Panc1 (cell line): Measurements from ENCODE around the gene ITGAL.
"Not testable (repeated sequence)": the region's sequence is repeated elsewhere in the genome, so short reads cannot be mapped to it uniquely, and the experiment has no call there.

Experiments
- CTCF ChIP-seq: fragments of 450-650 bp; IDR thresholded peaks from 2 replicates; pipeline ENCODE4 v1.5.1; 2017; ENCODE audit warnings: mild to moderate bottlenecking
- POLR2AphosphoS5 ChIP-seq: IDR thresholded peaks from 2 replicates; pipeline ENCODE4 v1.6.1; 2012; ENCODE audit warnings: mild to moderate bottlenecking, low read depth, low read length, moderate library complexity
- REST ChIP-seq, 2 experiments: IDR thresholded peaks; 2 replicates each; pipeline ENCODE4 v1.6.1; 2011 to 2012; ENCODE audit warnings: low read depth in 2 of 2, control low read depth in 1 of 2, low read length in 1 of 2, mild to moderate bottlenecking in 1 of 2, moderate library complexity in 1 of 2; ENCODE audit not compliant: insufficient read depth in 1 of 2
- SIN3A ChIP-seq: IDR thresholded peaks from 2 replicates; pipeline ENCODE4 v1.6.1; 2012; ENCODE audit warnings: low read depth, mild to moderate bottlenecking, low read length, moderate library complexity, borderline replicate concordance; ENCODE audit not compliant: insufficient read depth

DNA sequence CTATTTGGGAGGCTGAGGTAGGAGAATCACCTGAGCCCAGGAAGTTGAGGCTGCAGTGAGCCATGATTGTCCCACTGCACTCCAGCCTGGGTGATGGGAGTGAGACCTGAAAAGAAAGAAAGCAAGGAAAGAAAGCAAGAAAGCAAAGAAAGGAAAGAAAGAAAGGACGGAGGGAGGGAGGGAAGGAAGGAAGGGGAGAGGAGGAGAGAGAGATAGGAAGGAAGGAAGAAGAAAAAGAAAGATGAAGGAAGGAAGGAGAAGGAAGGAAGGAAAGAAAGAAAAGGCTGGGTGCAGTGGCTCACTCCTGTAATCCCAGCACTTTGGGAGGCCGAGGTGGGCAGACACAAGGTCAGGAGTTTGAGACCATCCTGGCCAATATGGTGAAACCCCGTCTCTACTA is 5.2 kb downstream of the ITGAL start:
- not testable (repeated sequence) for TF ChIP-seq CTCF; REST (IDR thresholded peaks at IDR 0.05; ENCODE audit: insufficient read depth in 1 of 2, low read depth in 2 of 2, low read length in 1 of 2); POLR2AphosphoS5; SIN3A
